GM12801 (cell line): ENCODE data around the gene FASTKD3.

ENCODE experiments used
- TF ChIP-seq, protein P1 (sequence below): IDR thresholded peaks from one replicate; pipeline ENCODE4 v1.5.1; 2011; ENCODE audit warnings: control low read depth; ENCODE audit not compliant: insufficient read length; ENCODE audit errors: extremely low read depth

Gene FASTKD3

GRCh38 chr5:7904170-7904569 is 35.3 kb upstream of the FASTKD3 start:
- TF ChIP-seq, protein P1, sequence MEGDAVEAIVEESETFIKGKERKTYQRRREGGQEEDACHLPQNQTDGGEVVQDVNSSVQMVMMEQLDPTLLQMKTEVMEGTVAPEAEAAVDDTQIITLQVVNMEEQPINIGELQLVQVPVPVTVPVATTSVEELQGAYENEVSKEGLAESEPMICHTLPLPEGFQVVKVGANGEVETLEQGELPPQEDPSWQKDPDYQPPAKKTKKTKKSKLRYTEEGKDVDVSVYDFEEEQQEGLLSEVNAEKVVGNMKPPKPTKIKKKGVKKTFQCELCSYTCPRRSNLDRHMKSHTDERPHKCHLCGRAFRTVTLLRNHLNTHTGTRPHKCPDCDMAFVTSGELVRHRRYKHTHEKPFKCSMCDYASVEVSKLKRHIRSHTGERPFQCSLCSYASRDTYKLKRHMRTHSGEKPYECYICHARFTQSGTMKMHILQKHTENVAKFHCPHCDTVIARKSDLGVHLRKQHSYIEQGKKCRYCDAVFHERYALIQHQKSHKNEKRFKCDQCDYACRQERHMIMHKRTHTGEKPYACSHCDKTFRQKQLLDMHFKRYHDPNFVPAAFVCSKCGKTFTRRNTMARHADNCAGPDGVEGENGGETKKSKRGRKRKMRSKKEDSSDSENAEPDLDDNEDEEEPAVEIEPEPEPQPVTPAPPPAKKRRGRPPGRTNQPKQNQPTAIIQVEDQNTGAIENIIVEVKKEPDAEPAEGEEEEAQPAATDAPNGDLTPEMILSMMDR = no peak

DNA sequence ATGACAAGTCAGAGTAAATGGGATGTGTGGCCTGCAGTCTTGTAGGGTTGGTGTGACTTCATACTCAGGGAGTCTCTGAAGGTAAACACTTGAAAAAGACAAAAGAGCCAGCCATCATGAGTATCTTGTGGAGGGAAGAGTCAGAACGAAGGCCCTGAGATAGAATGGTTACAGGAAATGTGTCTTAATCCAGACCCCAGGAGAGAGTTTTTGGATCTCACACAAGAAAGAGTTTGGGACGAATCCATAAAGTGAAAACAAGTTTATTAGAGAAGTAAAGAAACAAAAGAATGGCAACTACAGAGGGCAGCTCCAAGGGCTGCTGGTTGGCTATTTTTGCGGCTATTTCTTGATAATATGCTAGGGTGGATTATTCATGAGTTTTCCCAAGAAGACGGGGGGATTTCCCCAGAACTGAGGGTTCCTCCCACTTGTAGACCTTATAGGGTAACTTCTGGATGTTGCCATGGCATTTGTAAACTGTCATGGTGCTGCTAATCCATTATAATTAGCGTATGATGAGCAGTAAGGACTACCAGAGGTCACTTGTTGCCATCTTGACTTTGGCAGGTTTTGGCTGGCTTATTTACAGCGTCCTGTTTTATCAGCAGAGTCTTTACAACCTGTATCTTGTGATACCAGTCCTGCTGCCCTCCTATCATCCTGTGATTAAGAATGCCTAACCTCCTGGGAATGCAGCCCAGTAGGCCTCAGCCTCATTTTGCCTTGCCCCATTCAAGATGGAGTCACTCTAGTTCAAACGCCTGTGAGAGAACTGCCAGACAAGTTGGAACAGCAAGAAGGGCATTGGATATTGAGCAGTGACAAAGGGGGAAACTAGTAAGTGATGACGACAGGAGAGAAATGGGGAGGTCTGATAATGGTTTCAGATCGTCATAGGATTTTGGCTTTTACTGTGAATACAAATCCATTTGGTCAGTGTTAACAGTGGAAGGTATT is 34.1 kb upstream of the FASTKD3 start:
- TF ChIP-seq, protein P1 = no peak

DNA sequence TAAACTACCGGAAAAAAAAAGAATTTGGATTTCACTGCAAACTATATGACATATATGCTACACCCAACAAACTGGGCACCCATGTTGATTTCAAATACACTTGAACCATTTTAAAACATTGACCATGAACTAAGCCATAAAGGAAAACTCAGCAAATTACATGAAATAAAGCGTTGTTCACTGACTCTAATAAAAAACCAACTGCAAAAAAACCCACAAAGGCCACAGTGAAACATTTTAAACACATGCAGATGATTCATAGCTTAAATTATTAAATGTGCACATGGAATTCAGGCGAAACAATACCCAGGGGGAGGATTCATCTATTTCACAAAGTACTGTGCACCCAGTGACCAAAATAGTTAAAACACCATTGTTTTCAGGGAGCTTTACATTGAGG is 33.4 kb upstream of the FASTKD3 start:
- TF ChIP-seq, protein P1 = no peak

DNA sequence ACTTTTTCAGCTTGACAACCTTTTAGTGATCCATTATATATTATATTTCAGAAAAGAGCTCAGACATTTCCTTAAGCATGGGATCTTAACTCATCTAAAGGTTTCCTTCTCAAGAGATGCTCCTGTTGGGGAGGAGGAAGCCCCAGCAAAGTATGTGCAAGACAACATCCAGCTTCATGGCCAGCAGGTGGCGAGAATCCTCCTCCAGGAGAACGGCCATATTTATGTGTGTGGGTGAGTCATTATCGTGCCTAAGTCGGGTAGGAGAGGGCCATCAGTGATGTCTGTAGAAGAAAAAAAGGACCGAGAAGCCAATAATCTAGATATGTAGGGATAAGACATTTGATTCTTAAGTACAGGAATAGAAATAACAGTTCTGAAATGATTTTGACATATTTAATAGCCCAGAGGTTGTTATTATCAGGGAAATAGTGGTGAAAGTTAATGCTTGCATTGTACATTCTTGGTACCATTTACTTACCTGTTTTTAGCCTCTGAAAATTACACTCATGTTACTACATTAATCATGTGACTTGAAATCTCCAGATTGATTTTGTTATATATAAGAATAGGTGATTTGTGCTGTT is 28.3 kb upstream of the FASTKD3 start:
- TF ChIP-seq, protein P1 = no peak

DNA sequence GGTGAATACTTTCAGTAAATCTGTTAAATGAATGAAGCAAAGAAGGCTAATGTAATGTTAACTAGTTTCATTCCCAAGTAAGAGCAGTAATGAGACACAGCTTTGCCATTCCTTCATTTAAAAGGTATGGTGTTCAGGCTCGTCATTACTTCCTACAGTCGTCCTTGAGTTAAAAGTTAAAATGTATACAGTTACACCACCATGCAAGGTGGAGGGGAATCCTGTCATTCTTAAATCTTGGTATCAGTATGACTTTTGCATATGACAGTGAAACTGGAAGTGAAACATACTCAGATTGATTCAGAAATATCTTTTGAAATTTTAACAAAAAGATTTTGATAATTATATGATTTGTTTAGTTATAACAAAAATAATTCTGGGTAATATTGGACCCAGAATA is 26.0 kb upstream of the FASTKD3 start:
- TF ChIP-seq, protein P1 = no peak

DNA sequence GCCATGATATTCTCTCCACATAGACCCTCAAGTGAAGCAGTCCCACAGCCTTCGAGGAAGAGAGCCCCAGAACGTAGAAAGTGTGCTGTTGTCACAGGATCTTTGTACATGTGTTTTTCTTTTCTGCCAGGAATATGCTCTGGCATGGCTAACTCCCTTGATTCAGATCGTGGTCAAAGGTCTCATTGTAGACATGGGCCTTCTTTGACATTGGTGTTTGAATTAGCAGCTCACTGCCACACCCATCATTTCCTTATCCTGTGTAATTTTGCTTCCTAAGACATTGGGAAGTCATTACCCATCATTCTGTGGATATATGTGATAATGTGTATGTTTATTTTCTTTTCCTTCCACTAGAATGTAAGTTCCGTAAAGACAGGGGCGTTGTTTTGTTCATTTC is 25.6 kb upstream of the FASTKD3 start:
- TF ChIP-seq, protein P1 = no peak

DNA sequence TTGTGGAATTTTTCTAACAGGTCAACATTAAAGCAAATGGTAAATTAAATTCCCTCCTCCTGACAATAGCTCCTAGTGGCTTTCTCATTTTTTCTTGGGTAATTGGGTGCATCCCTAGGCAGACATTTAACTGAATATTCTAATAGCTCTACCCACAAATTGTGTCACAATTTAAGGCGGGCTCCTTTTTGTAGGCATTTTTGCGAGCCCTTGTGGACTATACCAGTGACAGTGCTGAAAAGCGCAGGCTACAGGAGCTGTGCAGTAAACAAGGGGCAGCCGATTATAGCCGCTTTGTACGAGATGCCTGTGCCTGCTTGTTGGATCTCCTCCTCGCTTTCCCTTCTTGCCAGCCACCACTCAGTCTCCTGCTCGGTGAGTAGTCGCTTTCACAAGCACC is 20.1 kb upstream of the FASTKD3 start:
- TF ChIP-seq, protein P1 = no peak
